HG02763 (cell line): ENCODE measurements around the gene OVCA2.

Experiments
- ATAC-seq: cut with Tn5 transposase; IDR thresholded peaks from one replicate; pipeline ENCODE4 v1.9.1; 2021; ENCODE audit warnings: mild to moderate bottlenecking, moderate library complexity; ENCODE audit not compliant: unreplicated experiment

The OVCA2 gene

GRCh38 chr17:2063261-2064146 lies 21.7 kb downstream of the OVCA2 start:
- ATAC-seq: no peak

GRCh38 chr17:2064147-2064489 lies 22.3 kb downstream of the OVCA2 start:
- ATAC-seq: no peak

- ATAC-seq: no peak
These were observed 22.7 kb downstream of the OVCA2 start for GRCh38 chr17:2064520-2064971.

- ATAC-seq: no peak
These were observed 23.4 kb downstream of the OVCA2 start for GRCh38 chr17:2064980-2065785.

GRCh38 chr17:2065949-2066400 lies 24.2 kb downstream of the OVCA2 start:
- no peak for ATAC-seq

- ATAC-seq: no peak
These were observed 25.3 kb downstream of the OVCA2 start for GRCh38 chr17:2067048-2067561.

- ATAC-seq: no peak
These were observed 25.8 kb downstream of the OVCA2 start for GRCh38 chr17:2067608-2068024.

GRCh38 chr17:2068031-2068518 lies 26.3 kb downstream of the OVCA2 start:
- ATAC-seq: no peak

GRCh38 chr17:2068519-2069051 lies 26.8 kb downstream of the OVCA2 start:
- no peak for ATAC-seq

- ATAC-seq: peak; percentile 68
These were observed 28.6 kb downstream of the OVCA2 start for GRCh38 chr17:2070241-2071023.

- ATAC-seq: no peak
These were observed 29.2 kb downstream of the OVCA2 start for GRCh38 chr17:2071024-2071385.

- ATAC-seq: no peak
These were observed 29.8 kb downstream of the OVCA2 start for GRCh38 chr17:2071455-2072281.

- no peak for ATAC-seq
These were observed 33.1 kb downstream of the OVCA2 start for GRCh38 chr17:2074919-2075318.

- no peak for ATAC-seq
These were observed 33.7 kb downstream of the OVCA2 start for GRCh38 chr17:2075336-2076086.

- ATAC-seq: no peak
These were observed 34.5 kb downstream of the OVCA2 start for GRCh38 chr17:2076087-2076984.

GRCh38 chr17:2077040-2077439 lies 35.2 kb downstream of the OVCA2 start:
- no peak for ATAC-seq

GRCh38 chr17:2081564-2081963 lies 39.7 kb downstream of the OVCA2 start:
- no peak for ATAC-seq
